Measurements from ENCODE around the gene PORCN. TPM values are rescaled to one million over a fixed set of nuclear protein-coding genes. Genes with fewer than 3 reads are reported as not detected.

Gene PORCN
- total RNA-seq, 1 experiment from 2014 or later, result 12.9 TPM

- H3K4me3 ChIP-seq (replicated peaks in 1 of 2; ENCODE audit: low read depth in 1 of 2, low read length in 2 of 2), result no peak overlapping the region
- peaks cover 4 to 10% of the 10 kb centered on the region in 2 experiments; a peak in 3 of 4 replicates for H3K4me1 ChIP-seq (ENCODE audit: control insufficient read depth in 1 of 2, insufficient read depth in 2 of 2, low read length in 2 of 2)
- no peak for ATAC-seq
- peaks cover 12% of the 10 kb centered on the region for H3K79me2 ChIP-seq (ENCODE audit: insufficient read depth, low read length)
- 0 out of 4 replicates have a peak, but pooled peaks cover 0 to 6% of the 10 kb centered on the region in 2 experiments for H3K36me3 ChIP-seq (ENCODE audit: control insufficient read depth in 1 of 2, insufficient read depth in 2 of 2, low read length in 2 of 2)
- POLR2A ChIA-PET, result no interaction called here
- no peaks in the 10 kb centered on the region for H4K20me1 ChIP-seq (ENCODE audit: insufficient read depth)
- no peak for DNase-seq (ENCODE audit: low read depth, low spot score)
- TF ChIP-seq EZH2 (IDR thresholded peaks at IDR 0.05) (no peak), RAD21 (IDR thresholded peaks at IDR 0.05; ENCODE audit: low read depth) (no peak), EGR1 (IDR thresholded peaks at IDR 0.05; ENCODE audit: low read depth) (no peak), ZBTB33 (IDR thresholded peaks at IDR 0.05; ENCODE audit: extremely low read depth, insufficient replicate concordance, low read length) (no peak), EZH2phosphoT487 (IDR thresholded peaks at IDR 0.05; ENCODE audit: borderline replicate concordance) (no peak), JUND (IDR thresholded peaks at IDR 0.05) (no peak), MAX (IDR thresholded peaks at IDR 0.05) (no peak), ATF3 (IDR thresholded peaks at IDR 0.05) (no peak), YY1 (IDR thresholded peaks at IDR 0.05; ENCODE audit: extremely low read depth, insufficient replicate concordance, low read depth, low read length) (no peak)
- H3K27me3 ChIP-seq (ENCODE audit: insufficient read depth, low read length), result no peaks in the 10 kb centered on the region
- intact Hi-C loops (cut with micrococcal nuclease), result no loop called here
- H3K4me2 ChIP-seq (ENCODE audit: low read length), result no peak overlapping the region
- RAD21 ChIA-PET (ENCODE audit: low non-redundant PET in 1 of 2, low total read pairs in 2 of 2, uncharacterized antibody in 2 of 2, unreplicated experiment in 2 of 2), result no interaction called here
- no peak overlapping the region for H2AFZ ChIP-seq (ENCODE audit: low read depth, low read length, poor library complexity, severe bottlenecking)
- no TSS peak for BruUV-seq (replicated peaks)
- H3K9me3 ChIP-seq (ENCODE audit: control insufficient read depth in 1 of 2, insufficient read depth in 1 of 2, low read depth in 1 of 2, low read length in 2 of 2), result no peaks in the 10 kb centered on the region
- no peaks in the 10 kb centered on the region for H3K9me2 ChIP-seq (ENCODE audit: insufficient read depth)
- H3K9ac ChIP-seq (ENCODE audit: low read length), result no peak overlapping the region
- CTCF ChIA-PET, result no interaction called here
- peak overlapping the region; percentile 75; the same call in 1 of the 2 replicates for H3K27ac ChIP-seq (ENCODE audit: low read depth, low read length)
Measured at GRCh38 chrX:48520455-48520854, 11.7 kb downstream of the PORCN start.
